HG03469 (cell line): ENCODE measurements around the gene TCP11X2.
A peak's percentile ranks its signal among the peaks of the same experiment; 100 is the strongest.
"Not testable (repeated sequence)": the region's sequence is repeated elsewhere in the genome, so short reads cannot be mapped to it uniquely, and the experiment has no call there.

ENCODE experiments used
- ATAC-seq: cut with Tn5 transposase; IDR thresholded peaks from one replicate; pipeline ENCODE4 v1.9.1; 2021; ENCODE audit warnings: mild to moderate bottlenecking, moderate library complexity, moderate number of reproducible peaks; ENCODE audit not compliant: unreplicated experiment

TCP11X2 gene

DNA sequence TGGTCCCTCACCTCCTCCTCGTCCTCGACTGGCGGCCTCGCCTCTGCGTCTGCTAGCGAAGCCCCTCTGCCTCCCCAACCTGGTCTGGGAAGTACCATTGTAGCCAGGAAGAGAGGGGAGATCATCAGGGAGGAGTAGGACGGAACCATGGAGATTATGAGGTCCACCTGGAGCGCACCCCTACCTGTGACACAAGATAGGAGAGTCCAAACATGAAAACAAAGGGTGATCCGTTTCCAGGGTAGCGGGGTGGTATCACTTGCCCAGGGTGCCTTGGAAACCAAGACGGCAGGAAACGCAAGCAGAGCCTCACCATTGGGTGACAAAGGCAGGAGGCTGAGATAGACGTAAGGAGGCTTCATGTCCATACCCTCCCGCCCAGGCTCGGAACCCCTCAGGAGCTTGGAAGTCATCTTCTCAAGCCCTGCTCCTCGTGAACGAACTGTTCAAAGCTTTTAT lies at the start of gene TCP11X2:
Gene TCP11X2 (minus strand): TSS at position 51 of the 459 bp plus-strand sequence.
- not testable (repeated sequence) for ATAC-seq

- ATAC-seq: no peak
Measured at GRCh38 chrX:102517326-102517725, 45.7 kb upstream of the TCP11X2 start.

DNA sequence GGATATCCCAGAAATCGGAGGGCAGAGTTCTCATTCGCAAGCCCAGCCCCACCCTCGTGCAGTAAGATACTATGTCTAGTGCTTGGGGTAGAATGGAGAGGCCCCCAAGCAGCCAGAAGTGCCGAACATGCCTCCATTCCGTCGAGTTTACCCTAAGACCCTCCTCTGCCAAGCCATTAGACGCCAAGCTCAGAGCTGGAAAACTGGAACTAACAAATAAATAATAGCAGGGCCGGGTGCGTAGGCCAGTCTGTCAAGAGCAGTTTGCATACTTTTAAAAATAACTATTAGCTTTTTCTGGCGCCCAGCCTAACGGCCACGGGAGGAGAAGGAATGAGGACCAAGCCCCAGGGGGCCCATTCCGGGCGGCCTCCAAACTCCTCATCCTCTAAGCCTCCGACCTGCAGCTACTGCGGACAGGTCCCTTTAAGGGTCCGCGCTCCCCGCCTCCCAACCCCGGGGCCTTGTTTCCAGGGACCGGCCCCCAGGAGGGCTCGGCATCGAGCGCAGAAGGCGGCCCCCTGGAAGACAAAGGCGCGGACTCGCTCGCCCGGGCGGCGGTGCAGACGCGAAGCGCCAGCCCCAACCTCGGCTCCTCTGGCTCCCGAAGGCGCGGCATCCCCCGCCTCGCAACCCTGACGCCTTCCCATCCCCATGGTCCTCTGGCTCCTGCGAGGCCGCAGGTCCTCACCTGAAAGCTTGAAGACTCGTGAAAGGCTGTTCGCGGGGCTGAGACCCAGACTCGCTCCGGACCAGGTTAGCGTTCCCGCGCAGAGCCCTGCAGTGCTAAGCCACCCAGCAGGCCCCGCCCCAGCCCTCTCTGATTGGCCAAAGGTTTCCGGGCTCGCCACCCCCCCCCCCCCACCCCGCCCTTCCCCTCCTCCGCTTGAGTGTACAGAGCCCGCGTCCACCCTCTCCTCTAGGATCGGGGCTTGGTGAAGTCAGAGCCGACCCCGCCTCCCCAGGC lies 44.6 kb upstream of the TCP11X2 start, which contains the start of gene TMSB15A:
Gene TMSB15A (minus strand): TSS at position 765 of the 967 bp plus-strand sequence.
- peak; percentile 54 for ATAC-seq

GRCh38 chrX:102514536-102514935 lies 42.9 kb upstream of the TCP11X2 start:
- ATAC-seq: no peak

DNA sequence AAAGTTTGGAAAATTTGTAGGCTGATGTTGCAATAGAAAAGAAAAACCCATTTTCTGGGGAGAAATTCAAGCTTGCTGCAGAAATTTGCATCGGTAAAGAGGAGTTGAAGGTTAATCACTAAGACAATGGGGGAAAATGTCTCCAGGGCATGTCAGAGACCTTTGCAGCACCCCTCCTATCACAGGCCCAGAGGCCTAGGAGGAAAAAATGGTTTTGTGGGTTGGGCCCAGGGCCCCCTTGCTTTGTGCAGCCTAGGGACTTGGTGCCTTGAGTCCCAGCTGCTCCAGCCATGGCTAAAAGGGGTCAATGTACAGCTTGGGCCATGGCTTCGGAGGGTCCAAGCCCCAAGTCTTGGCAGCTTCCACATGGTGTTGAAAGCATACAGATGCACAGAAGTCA lies 27.1 kb upstream of the TCP11X2 start:
- ATAC-seq: no peak

DNA sequence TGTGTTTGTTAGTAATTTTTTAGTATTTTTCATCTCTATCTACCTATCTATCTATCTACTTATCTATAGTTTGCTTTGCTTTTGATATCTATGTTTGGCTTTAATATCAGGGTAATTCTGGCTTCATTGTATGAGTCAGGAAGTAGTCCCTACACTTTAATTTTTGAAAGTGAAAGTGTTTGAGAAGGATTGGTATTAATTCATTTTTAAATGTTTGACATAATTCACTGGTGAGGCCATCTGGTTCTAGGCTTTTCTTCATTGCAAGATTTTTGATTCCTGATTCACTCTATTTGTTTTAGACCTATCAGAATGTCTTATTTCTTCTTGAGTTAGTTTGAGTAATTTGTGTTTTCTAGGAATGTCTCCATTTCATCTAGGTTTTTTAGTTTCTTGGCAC lies 20.2 kb upstream of the TCP11X2 start:
- no peak for ATAC-seq

DNA sequence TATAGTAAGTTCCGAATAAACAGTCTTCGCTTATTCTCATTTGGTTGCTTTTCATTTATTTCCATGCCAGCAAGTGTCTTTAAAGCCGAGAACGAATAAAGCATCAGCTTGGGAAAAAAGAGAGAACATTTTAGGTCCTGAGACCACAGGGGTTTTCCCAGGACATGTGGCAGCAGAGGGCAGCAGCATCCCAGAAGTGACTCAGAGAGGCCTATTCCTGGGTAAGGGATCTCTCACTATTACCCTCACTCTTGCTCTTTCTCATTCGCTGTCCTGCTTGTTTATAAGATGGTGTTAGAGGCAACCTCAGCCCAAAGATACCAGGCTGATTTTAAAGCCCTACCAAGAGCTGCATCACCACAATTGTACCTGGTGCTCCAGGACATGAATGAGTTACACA lies 7.2 kb upstream of the TCP11X2 start:
- not testable (repeated sequence) for ATAC-seq

DNA sequence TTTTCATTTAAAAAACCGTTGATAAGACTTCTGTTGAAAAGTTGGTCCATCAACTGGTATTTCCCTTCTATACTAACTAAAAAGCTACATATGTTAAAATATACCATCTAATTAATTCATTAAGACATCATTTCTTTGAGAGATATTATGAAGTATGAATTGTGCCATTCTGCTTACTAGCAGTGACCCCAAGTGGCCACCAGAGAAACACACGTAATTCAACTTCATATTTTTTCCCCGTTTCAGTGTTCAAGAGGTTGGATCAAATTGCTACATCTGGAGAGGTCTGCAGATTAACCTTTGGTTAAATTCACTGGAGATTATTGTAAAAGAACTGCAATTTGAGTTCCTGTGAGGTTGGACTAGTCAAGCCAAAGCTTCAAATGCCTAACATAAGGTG lies 1.4 kb downstream of the TCP11X2 start:
- ATAC-seq: not testable (repeated sequence)

GRCh38 chrX:102458615-102459014 lies 13.0 kb downstream of the TCP11X2 start:
- ATAC-seq: not testable (repeated sequence)

GRCh38 chrX:102439908-102440307 lies 31.7 kb downstream of the TCP11X2 start, which contains the start of gene NXF2B:
Gene NXF2B, minus strand, starts transcription at chrX:102440008. Its CDS starts 59,972 bp downstream, at chrX:102380036.
- not testable (repeated sequence) for ATAC-seq

DNA sequence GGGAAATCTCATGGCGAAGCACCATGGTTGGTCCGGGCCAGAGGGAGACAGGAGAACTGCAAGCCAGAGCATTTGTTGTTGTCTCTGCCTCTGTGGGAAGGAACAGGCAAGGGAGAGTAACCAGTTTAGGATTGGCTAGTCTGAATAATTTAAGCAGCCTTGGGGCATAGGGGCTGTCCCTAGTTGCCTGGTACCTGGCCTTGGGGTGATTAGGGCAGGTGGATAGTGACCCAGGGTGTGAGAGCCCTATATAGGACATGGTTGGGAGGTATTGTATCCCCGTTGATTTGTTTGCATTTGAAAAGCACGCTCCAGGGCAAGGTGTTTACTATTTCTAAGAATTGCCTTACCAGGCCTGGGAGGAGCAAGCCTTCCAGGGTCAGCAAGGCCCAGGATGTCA lies 57.1 kb downstream of the TCP11X2 start:
- not testable (repeated sequence) for ATAC-seq
